GM23338 (cell line): ENCODE measurements around the gene SPATA2L. TPM values are rescaled to one million over a fixed set of nuclear protein-coding genes. Genes with fewer than 3 reads are reported as not detected.
"Not testable (repeated sequence)": the region's sequence is repeated elsewhere in the genome, so short reads cannot be mapped to it uniquely, and the experiment has no call there.

Experiments
- ATAC-seq: fragments of 200-7000 bp; cut with Tn5 transposase; 3 replicates; pipeline ENCODE4 v1.9.1; 2020
- DNase-seq: peaks from one replicate; pipeline ENCODE4 v3.0.0-alpha.2; 2015; ENCODE audit warnings: low spot score
- H2AFZ ChIP-seq: fragments of 200-600 bp; sonication (generic); 2 replicates; pipeline ENCODE4 v1.8.0; 2016; ENCODE audit warnings: antibody characterized with exemption, mild to moderate bottlenecking, moderate library complexity
- H3F3A ChIP-seq: fragments of 200-600 bp; sonication (generic); replicated peaks from 2 replicates; pipeline ENCODE4 v1.8.0; 2017; ENCODE audit warnings: antibody characterized with exemption, mixed run types, low read depth
- H3K27ac ChIP-seq: fragments of 200-600 bp; sonication (generic); 2 replicates; pipeline ENCODE4 v1.6.1; 2016; ENCODE audit warnings: low read depth
- H3K27me3 ChIP-seq: fragments of 200-600 bp; sonication (generic); 2 replicates; pipeline ENCODE4 v1.8.0; 2016; ENCODE audit warnings: mild to moderate bottlenecking, mixed run types, moderate library complexity; ENCODE audit not compliant: insufficient read depth
- H3K36me3 ChIP-seq: fragments of 200-600 bp; sonication (generic); 2 replicates; pipeline ENCODE4 v1.8.0; 2016; ENCODE audit warnings: mild to moderate bottlenecking; ENCODE audit not compliant: insufficient read depth
- H3K4me1 ChIP-seq: fragments of 200-600 bp; sonication (generic); 2 replicates; pipeline ENCODE4 v1.8.0; 2016; ENCODE audit warnings: mild to moderate bottlenecking, moderate library complexity; ENCODE audit not compliant: insufficient read depth
- H3K4me2 ChIP-seq: fragments of 200-600 bp; sonication (generic); 2 replicates; pipeline ENCODE4 v1.7.1; 2017; ENCODE audit warnings: mixed run types
- H3K4me3 ChIP-seq: fragments of 200-600 bp; sonication (generic); 2 replicates; pipeline ENCODE4 v1.6.1; 2016; ENCODE audit warnings: mixed run types
- H3K79me2 ChIP-seq: fragments of 200-600 bp; sonication (generic); replicated peaks from 2 replicates; pipeline ENCODE4 v1.8.0; 2017; ENCODE audit warnings: mild to moderate bottlenecking; ENCODE audit not compliant: insufficient read depth
- H3K9me2 ChIP-seq: fragments of 200-600 bp; sonication (generic); 2 replicates; pipeline ENCODE4 v1.8.0; 2017; ENCODE audit not compliant: insufficient read depth
- H4K20me1 ChIP-seq: fragments of 200-600 bp; sonication (generic); replicated peaks from 2 replicates; pipeline ENCODE4 v1.8.0; 2017; ENCODE audit warnings: mild to moderate bottlenecking; ENCODE audit not compliant: insufficient read depth
- H3K27ac Mint-ChIP-seq: 2 replicates; pipeline ENCODE4 v1.8.0; 2020; ENCODE audit warnings: inconsistent platforms, mild to moderate bottlenecking, moderate library complexity, mixed read lengths
- H3K27me3 Mint-ChIP-seq: 3 replicates; pipeline ENCODE4 v1.8.0; 2022; ENCODE audit warnings: low read depth, mild to moderate bottlenecking, moderate library complexity, mixed read lengths, inconsistent platforms; ENCODE audit not compliant: insufficient read depth, poor library complexity
- H3K36me3 Mint-ChIP-seq: 3 replicates; pipeline ENCODE4 v1.8.0; 2021; ENCODE audit warnings: low read depth, mild to moderate bottlenecking, inconsistent platforms, moderate library complexity, mixed read lengths
- H3K4me1 Mint-ChIP-seq: 3 replicates; pipeline ENCODE4 v1.8.0; 2020; ENCODE audit warnings: mild to moderate bottlenecking, inconsistent platforms, mixed read lengths
- H3K4me3 Mint-ChIP-seq: 3 replicates; pipeline ENCODE4 v1.8.0; 2021; ENCODE audit warnings: moderate library complexity, mild to moderate bottlenecking, inconsistent platforms, mixed read lengths
- H3K9me3 Mint-ChIP-seq: 3 replicates; pipeline ENCODE4 v1.8.0; 2020; ENCODE audit warnings: moderate library complexity, mild to moderate bottlenecking, inconsistent platforms, mixed read lengths
- CREB1 ChIP-seq: fragments of 250-450 bp; sonication (Bioruptor Pico); IDR thresholded peaks from 2 replicates; pipeline ENCODE4 v1.5.0; 2020; ENCODE audit warnings: low read depth, mild to moderate bottlenecking, moderate library complexity
- EZH2 ChIP-seq: fragments of 200-600 bp; sonication (generic); IDR thresholded peaks from one replicate; pipeline ENCODE4 v1.8.0; 2017; ENCODE audit warnings: antibody characterized with exemption, mild to moderate bottlenecking, low read depth; ENCODE audit not compliant: unreplicated experiment
- JUNB ChIP-seq: IDR thresholded peaks from one replicate; pipeline ENCODE4 v1.6.1; 2016; ENCODE audit warnings: antibody characterized with exemption; ENCODE audit not compliant: unreplicated experiment
- NANOG ChIP-seq: IDR thresholded peaks from 2 replicates; pipeline ENCODE4 v1.6.1; 2016; ENCODE audit warnings: antibody characterized with exemption, borderline replicate concordance
- STAT1 ChIP-seq: IDR thresholded peaks from one replicate; pipeline ENCODE4 v1.6.1; 2016; ENCODE audit warnings: antibody characterized with exemption; ENCODE audit not compliant: unreplicated experiment
- polyA plus RNA-seq: library from polyadenylated mRNA; unstranded; fragments of >200 nt; fragmentation: Nextera tagmentation; extraction: Ambion mirVana; gene quantifications from 2 replicates; pipeline ENCODE4 v1.2.1, GENCODE V29; 2016
- total RNA-seq: library from RNA; depleted of rRNA; stranded (reverse); fragments of >200 nt; shearing (Covaris generic); gene quantifications from 2 replicates; pipeline ENCODE4 v1.2.3, GENCODE V29; 2014
- TF ChIP-seq, protein P1 (sequence below): IDR thresholded peaks from one replicate; pipeline ENCODE4 v1.6.1; 2018; ENCODE audit warnings: antibody characterized with exemption; ENCODE audit not compliant: unreplicated experiment
- TF ChIP-seq, protein P2 (sequence below): IDR thresholded peaks from 2 replicates; pipeline ENCODE4 v1.6.1; 2016; ENCODE audit warnings: antibody characterized with exemption

SPATA2L gene
- total and polyA plus RNA-seq, 2 experiments from 2014 or later: 6.9 to 26.2 TPM

DNA sequence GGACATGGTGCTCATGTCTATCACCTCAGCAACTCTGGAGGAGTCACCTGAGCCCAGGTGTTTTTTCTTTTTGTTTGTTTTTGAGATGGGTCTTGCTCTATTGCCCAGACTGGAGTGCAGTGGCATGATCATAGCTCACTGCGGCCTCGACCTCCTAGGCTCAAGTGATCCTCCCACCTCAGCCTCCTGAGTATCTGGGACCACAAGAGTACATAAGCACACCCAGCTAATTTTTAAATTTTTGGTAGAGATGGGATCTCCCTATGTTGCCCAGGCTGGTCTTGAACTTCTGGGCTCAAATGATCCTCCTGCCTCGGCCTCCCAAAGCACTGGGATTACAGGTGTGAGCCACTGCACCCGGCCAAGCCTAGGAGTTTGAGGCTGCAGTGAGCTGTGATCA, 11.9 kb downstream of the SPATA2L start:
- ATAC-seq, H3K4me3 ChIP-seq, H4K20me1 ChIP-seq, H2AFZ ChIP-seq, H3K4me1 ChIP-seq, DNase-seq, H3K4me2 ChIP-seq, H3K4me1 Mint-ChIP-seq, H3K9me2 ChIP-seq, H3K36me3 ChIP-seq, H3K4me3 Mint-ChIP-seq, H3K27ac ChIP-seq, H3K27me3 ChIP-seq, H3K27ac Mint-ChIP-seq: not testable (repeated sequence)
- Mint-ChIP-seq H3K36me3 (peaks cover 64% of the 10 kb centered on the region), H3K9me3 (peaks cover 17% of the 10 kb centered on the region), H3K27me3 (peaks cover 18% of the 10 kb centered on the region)
- H3K79me2 ChIP-seq: peaks cover 12% of the 10 kb centered on the region
- H3F3A ChIP-seq: 0 out of 2 replicates have a peak, but pooled peaks cover 12% of the 10 kb centered on the region

DNA sequence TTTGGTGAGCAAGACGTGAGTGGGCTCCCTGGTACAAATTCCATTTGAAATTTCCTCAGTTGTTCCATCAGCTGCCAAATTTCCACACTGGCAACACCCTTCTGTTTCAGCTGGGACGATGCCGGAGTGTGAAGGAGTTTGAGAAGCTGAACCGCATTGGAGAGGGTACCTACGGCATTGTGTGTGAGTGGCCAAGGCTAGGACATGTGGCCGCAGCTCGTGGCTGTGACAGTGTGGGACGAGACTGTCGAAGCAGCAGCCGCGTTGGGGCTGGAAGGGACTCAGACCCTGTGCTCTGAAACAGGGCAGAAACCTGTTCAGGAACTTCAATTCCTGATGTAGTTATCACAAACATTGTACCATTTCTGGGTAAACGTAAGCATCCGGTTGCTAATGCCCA, 12.4 kb downstream of the SPATA2L start:
- H3K36me3 Mint-ChIP-seq: peaks cover 69% of the 10 kb centered on the region
- Histone ChIP-seq H4K20me1 (peaks cover 4% of the 10 kb centered on the region; the same call in 1 of the 2 replicates), H2AFZ (no peak overlapping the region), H3K79me2 (peaks cover 12% of the 10 kb centered on the region), H3K36me3 (0 out of 2 replicates have a peak, but pooled peaks cover 2% of the 10 kb centered on the region), H3K27me3 (no peaks in the 10 kb centered on the region), H3K4me2 (no peak overlapping the region), H3K9me2 (no peaks in the 10 kb centered on the region), H3K4me3 (no peak overlapping the region), H3F3A (0 out of 2 replicates have a peak, but pooled peaks cover 12% of the 10 kb centered on the region), H3K27ac (no peak overlapping the region), H3K4me1 (0 out of 2 replicates have a peak, but pooled peaks cover 8% of the 10 kb centered on the region)
- DNase-seq (no peak), ATAC-seq (no peak)
- H3K27me3 Mint-ChIP-seq: peaks cover 18% of the 10 kb centered on the region
- H3K9me3 Mint-ChIP-seq: peaks cover 22% of the 10 kb centered on the region
- no peak overlapping the region for H3K27ac Mint-ChIP-seq
- peaks cover 7% of the 10 kb centered on the region; the same call in 2 of the 3 replicates for H3K4me1 Mint-ChIP-seq
- no peak overlapping the region for H3K4me3 Mint-ChIP-seq
- TF ChIP-seq, protein P1, sequence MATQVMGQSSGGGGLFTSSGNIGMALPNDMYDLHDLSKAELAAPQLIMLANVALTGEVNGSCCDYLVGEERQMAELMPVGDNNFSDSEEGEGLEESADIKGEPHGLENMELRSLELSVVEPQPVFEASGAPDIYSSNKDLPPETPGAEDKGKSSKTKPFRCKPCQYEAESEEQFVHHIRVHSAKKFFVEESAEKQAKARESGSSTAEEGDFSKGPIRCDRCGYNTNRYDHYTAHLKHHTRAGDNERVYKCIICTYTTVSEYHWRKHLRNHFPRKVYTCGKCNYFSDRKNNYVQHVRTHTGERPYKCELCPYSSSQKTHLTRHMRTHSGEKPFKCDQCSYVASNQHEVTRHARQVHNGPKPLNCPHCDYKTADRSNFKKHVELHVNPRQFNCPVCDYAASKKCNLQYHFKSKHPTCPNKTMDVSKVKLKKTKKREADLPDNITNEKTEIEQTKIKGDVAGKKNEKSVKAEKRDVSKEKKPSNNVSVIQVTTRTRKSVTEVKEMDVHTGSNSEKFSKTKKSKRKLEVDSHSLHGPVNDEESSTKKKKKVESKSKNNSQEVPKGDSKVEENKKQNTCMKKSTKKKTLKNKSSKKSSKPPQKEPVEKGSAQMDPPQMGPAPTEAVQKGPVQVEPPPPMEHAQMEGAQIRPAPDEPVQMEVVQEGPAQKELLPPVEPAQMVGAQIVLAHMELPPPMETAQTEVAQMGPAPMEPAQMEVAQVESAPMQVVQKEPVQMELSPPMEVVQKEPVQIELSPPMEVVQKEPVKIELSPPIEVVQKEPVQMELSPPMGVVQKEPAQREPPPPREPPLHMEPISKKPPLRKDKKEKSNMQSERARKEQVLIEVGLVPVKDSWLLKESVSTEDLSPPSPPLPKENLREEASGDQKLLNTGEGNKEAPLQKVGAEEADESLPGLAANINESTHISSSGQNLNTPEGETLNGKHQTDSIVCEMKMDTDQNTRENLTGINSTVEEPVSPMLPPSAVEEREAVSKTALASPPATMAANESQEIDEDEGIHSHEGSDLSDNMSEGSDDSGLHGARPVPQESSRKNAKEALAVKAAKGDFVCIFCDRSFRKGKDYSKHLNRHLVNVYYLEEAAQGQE: no peak
- no peak for TF ChIP-seq EZH2
- TF ChIP-seq, protein P2, sequence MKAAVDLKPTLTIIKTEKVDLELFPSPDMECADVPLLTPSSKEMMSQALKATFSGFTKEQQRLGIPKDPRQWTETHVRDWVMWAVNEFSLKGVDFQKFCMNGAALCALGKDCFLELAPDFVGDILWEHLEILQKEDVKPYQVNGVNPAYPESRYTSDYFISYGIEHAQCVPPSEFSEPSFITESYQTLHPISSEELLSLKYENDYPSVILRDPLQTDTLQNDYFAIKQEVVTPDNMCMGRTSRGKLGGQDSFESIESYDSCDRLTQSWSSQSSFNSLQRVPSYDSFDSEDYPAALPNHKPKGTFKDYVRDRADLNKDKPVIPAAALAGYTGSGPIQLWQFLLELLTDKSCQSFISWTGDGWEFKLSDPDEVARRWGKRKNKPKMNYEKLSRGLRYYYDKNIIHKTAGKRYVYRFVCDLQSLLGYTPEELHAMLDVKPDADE: no peak
- no peak for TF ChIP-seq JUNB
- TF ChIP-seq STAT1: no peak
- no peak for TF ChIP-seq CREB1 (CRISPR knock-in tag)
- TF ChIP-seq NANOG: no peak
